HG02678 (cell line): ENCODE measurements around the gene UBAC1.
A peak's percentile ranks its signal among the peaks of the same experiment; 100 is the strongest.
"Not testable (repeated sequence)": the region's sequence is repeated elsewhere in the genome, so short reads cannot be mapped to it uniquely, and the experiment has no call there.

ENCODE experiments used
- ATAC-seq: cut with Tn5 transposase; IDR thresholded peaks from one replicate; pipeline ENCODE4 v1.9.1; 2021; ENCODE audit warnings: mild to moderate bottlenecking, moderate library complexity; ENCODE audit not compliant: unreplicated experiment

Gene UBAC1

DNA sequence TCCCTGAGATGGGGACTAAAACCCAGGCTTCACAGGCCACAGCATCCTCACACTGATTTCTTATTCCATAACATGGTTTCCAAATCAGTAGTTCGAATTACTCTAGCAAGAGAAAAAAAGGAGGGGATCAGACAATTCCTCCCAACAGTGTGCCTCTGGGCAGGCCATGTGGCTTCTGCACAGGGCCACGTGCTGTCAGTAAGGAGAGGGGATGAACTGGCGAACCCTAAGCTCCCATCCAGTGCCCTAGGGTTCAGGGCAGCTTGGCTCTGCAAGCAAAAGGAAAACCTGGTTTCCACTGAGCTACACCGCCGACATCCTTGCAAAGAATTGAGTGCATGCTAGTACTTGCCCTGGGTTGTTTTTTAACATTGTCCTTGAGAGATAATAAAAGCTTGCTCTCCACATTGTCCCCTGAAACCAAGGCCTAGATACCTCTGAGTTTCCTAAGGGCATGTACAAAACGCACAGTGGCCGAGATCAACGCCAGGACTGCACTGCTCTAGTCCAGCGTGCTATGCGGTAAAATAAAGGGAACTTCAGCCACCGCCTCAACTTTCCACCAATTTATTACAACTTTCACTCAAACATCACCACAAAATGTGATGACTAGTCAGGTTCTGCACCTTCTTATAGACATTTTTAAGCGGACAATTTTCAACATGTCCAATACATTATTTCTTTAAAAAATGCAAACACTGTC lies 58.4 kb downstream of the UBAC1 start:
- no peak for ATAC-seq

DNA sequence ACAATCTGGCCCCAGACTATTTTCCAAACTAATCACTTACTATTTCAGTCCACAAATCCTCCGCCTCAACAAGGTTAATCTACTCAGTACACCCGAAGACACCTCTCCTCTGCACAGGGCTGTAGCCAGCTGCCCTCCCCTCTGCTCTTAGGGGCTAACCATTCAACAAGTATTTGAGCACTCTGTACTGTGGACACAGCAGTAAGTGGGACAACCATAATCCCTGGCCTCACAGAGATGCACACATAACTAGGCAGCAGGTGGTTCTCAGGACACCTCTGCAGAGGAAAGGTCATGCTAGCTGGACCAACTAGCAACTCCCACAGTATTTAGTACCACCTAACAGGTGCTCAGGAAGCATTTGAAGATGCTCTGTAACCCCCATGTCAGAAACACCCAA lies 59.3 kb downstream of the UBAC1 start:
- no peak for ATAC-seq

DNA sequence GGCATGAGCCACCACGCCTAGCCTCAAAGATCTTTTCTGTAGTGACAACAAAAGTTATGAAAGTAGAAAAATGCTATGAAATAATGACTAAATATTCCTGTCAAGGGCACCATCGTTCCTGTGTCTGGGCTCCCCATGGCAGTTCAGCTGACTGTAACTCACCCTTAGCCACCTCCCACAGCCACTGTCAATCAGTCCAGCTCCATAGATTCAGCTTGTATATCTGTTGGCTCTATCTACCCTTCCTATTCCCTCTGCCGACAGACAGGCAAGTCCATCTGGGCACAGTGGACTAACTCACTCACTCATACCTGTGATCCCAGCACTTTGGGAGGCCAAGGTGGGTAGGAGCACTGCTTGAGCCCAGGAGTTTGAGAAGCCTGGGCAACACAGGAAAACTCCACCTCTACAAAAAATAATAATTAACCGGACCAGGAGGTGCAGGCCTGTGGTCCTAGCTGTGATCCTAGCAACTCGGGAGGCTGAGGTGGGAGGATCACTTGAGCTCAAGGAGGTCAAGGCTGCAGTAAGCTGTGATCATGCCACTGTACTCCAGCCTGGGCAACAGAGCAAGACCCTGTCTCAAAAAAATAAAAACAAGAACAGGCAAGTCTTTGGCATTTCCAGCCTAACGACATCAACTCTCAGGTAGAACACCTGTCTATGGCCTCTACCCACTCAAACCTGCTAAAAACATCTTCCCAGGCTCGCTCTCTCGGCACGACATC lies 60.0 kb downstream of the UBAC1 start:
- no peak for ATAC-seq

DNA sequence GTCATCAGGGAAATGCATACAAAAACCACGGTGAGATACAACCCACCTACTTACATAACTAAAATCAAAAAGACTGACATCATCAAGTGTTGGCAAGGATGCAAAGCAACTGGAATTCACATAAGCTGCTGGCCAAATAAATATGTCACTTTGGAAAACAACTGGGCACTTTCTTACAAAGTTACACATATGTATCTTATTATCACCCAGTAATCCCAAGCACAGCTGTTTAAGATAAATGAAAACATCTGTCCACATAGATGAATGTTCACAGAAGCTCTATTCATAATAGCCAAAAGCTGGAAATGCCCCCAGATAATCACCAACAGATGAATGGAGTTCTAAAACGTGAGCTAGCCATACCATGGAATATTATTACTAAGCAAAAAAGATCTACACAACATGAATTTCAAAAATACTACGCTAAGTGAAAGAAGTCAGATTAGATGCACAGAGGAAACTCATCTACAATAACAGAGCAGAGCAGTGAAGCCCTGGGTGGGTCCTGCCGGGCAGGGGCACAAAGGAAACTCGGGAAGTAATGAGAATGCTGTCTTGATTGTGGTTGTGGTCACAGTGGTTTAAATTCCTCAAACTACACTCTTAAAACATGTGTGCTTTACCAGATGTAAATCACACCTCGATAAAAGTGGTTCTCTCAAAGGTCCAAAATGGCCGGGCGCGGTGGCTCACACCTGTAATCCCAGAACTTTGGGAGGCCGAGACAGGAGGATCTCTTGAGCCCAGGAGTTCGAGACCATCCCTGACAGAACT lies 62.4 kb downstream of the UBAC1 start:
- no peak for ATAC-seq

DNA sequence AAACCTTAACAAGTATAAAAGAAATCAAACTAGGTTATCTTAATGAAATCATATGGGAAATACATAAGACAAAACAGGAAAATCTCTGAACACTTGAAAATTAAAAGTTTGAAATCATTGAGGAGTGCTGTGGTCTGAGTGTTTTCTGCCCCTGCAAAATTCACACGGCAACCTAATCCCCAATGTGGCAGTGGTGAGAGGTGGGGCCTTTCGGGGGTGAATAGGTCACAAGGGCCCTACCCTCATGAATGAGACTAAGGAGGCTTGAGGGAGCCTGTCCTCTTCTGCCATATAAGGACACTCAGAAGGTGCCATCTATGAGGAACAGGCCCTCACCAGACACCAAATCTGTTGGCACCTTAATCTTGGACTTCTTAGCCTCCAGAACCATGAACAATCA lies 64.5 kb downstream of the UBAC1 start:
- no peak for ATAC-seq

DNA sequence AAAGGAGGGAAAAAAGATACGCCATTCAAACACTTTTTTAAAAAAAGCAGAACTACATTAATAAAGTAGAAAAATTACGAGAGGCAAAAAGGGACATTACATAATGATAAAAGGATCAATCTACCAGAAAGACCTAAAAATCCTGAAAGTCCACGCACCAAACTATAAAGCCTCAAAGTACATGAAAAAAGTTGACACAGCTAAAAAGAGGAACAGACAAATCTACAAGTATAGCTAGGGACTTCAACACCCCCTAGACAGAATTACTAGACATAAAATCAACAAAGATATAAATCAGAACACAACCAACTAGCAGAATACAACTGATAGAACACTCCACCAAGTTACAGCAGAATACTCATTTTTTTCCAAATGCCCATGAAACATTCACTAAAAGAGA lies 65.0 kb downstream of the UBAC1 start:
- ATAC-seq = no peak

DNA sequence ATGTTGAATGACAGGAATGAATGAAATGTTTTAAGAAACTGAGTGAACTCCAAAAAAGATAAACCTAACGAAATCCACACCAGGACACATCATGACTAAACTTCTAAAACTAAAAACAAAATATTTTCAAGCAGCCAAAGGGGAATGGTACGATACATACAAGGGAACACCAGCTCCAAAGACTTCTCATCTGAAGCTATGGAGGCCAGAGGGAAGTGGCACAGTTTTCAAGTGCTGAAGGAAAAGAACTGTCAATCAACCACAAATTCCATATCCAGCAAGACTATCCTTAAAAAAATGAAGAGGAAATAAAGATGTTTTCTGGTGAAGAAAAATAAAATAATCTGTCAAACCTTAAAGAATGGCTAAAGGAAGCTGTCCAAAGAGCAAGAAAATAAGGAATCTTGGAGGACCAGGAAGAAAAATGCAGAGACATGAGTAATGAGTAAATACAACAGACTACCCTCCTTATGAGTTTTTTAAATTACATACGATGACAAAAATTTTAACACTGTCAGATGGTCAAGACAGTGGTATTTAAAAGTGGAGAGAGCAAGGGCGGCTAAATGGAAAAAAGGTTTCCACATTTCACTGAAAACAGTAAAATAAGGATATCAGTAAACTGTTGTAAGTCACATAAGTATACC lies 65.8 kb downstream of the UBAC1 start:
- ATAC-seq = no peak

DNA sequence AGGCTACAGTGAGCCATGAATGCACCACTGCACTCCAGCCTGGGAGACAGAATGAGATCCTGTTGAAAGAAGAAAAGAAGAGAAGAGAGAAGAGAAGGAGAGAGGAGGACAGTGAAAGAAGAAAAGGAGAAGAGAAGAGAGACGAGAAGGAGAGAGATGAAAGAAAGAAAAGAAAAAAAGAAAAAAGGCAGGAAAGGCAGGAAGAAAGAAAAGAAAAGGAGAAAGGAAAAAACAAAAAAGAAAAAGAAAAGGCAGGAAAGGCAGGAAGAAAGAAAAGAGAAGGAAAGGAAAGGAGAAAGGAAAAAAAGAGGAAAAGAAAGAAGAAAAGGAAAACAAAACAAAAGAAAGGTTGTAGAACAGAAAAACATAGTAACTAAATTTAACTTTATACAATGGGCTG lies 68.1 kb downstream of the UBAC1 start:
- ATAC-seq = no peak

DNA sequence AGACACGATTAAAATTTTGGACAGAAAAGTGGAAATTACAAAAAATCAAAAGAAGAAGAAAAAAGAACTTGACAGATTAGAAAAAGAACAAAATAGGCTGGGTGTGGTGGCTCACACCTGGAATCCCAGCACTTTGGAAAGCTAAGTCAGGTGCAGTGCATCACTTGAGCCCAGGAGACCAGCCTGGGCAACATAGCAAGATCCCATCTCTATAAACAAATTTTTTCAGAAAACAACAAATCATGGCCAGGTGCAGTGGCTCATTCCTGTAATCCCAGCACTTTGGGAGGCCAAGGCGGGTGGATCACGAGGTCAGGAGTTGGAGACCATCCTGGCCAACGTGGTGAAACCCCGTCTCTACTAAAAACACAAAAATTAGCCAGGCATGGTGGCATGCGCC lies 68.8 kb downstream of the UBAC1 start:
- not testable (repeated sequence) for ATAC-seq

DNA sequence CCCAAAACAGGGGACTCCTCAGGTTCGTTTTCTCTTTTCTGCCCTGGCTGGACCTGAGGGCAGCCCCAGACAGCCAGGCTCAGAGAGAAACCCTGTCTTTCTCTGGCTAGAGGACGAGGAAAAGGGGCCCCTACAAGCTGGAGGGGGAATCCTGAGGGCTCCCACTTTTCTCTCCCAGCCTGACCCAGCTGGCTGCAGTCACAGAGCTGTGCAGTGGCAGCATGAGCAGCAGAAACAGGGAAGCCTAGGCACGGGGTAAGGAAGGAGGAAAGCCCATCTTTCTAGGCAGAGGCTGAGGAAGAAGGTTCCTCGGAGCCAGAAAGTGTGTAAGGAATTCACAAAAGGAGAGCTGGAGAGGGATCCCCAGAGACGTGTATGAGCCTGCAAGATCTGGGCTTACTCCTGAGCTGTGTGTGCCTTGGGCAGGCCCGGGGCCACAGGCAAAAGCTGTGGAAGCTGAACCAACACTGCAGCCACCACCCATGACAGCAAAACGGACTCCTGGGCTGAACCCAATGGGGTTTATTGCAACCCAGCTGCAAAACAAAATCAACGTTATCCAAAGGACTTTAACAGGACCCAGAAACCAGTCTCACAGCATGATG lies 70.0 kb downstream of the UBAC1 start:
- no peak for ATAC-seq

DNA sequence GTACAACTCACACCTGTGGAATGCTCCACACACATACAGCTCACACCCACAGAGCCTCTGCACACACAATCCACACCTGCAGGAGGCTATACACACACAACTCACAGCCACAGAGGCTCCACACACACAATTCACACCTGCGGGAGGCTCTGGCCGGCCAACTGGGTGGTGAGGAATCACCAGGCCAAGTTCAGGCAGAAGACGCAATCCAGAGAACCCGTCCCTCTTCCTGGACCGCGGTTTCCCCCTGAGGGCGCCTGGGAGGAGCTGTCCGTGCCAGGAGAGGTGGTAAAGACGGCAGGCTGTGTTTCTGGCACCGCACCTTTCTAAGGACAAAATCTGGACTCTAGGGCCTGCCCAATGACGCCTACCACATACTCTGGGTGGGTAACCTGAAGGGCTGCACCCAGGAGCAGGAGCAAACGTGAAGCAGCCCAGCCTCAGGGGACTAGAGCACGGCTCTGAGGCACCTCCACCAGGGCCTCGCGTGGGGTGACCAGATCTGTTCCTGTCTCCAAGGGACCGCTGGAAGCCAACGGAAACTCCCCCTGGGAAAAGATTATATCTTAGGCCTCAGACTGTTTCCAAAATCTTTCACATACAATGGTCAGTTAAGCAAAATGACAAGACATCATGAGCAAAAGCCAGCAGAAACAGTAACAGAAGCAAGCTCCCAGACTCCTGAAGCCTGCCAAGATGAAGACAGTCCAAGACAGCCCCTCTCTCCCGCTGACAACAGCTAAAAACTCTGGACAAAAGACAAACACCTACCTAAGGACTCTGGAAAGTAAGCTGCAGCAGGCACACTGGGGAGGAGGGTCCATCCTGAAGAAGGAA lies 70.8 kb downstream of the UBAC1 start:
- no peak for ATAC-seq

DNA sequence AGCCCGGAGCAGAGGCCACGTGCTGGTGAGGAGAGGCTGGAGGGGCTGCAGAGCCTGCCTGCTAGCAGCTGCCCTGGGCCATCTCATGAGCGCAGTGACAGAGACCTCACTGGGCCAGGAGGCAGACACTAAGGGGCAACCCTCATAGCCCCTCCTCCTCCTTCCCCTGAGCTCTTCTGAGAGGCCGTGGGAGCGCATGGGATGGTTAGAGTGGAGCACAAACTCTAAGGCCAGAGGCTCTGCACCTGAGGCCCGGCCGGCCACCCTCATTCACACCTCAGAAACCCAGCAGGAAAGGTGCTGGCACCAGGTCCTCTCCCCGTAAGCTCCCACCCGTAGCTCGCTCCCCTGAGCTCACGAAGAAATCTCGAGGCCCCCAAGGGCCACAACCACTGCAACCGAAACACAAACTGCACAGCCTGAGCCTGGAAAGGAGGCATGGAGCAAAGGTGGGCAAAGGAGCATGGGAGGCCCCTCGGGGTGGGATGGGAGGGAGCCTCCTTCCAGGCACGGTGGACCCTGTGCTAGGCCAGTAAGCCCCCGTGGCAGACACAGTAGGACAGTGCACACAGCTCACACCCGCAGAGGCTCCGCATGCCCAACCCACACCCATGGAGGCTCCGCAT lies 71.5 kb downstream of the UBAC1 start:
- ATAC-seq = no peak

DNA sequence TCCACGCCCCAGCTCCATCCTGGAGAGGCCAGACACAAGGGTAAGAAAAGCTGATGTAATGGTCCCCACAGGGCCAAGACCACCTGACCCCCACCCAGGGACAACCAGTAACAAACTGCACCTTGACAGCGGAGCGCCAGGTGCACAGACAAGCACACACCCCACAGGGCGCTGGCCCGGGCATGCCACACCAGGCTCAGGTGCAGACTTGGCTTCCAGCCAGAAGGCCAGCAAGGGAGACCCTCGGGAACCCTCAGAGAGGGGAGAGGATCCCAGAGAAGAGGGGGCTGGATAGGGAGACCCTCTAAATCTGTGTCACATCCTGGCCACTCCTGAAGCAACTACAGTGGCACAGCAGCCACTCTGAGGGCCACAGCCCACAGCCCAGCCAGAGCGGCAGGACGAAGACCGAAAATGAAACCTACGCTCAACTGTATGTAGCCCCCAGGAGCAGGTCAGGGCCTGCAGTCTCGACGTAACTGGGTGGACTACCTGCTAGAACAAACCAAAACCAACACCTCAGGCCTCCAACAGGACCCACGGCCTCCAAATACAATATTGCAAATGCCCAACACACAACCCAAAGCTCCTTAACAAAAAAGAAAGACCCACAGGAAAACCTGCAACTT lies 72.3 kb downstream of the UBAC1 start:
- no peak for ATAC-seq

DNA sequence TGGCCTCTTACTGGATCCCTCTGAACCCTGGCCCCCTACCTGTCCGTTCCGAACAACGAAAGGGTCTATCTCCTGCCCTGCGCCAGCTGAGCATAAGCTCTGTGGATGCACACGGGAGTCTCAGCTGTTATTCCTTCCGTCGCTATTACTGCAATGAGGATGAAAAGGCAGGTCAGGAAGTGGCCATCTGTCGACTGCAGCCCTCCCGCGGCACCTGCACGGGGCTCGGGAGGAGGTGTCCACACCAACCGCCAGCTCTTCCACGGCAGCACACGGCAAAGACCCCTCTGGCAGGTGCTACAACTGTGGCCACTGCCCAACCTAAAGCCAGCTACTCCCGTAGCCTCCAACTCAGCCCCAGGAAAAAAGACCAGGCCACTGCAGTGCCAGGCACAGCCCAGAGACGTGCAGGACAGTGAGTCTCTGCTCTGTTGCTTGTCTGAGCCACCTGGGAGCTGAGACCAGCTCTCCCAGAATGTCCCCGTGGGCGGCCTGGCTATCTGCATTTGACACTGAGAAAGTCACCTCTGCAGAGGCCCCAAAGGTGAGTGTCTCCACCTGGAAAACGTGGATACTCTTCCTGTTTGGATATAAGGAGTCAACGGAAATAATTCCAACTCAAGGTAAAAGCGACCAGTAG lies 72.9 kb downstream of the UBAC1 start:
- ATAC-seq = no peak

DNA sequence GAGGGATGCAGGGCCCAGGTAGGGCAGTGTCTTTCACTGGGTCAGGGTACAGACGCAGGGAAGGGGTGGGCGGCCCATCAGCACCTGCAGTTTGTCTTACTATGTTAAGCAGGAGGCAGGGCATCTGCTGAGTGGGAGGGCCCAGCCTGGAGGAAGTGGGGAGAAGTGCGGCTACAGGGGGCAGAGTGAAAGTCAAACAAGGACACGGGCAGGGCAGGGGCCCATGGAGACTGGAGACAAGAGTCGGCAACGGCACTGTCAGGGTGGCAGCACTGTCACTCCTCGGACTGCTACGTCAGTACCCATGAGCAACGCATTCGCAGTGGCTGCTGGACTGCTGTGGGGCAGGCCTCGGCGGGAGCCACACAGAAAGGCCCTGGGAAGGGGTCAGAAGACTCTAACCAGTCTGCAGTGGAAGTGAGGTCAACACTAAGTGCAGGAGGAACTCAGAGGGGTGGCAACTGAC lies 73.6 kb downstream of the UBAC1 start:
- ATAC-seq = peak; percentile 69

DNA sequence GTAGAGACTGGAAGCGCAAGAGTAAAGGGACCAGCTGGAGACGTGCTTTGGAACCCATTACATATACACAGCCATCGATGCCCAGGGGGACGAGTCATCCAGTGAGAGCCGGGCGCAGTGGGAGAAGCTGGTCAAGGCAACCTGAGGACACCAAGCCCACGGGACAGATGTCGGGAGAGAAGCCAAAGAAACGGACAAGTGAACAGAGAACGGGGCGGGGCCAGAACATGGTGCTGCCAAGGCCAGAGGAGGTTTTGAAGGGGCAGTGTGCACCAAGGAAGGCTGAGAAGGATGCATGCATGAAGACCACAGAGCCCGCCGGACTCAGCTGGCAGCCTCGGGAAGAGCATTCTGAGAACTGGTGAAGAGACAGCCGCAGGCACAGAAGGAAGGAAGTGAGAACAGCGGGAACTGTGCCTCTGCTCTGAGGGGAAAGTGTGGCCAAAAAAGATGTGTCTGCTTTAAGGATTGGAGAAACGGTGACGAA lies 74.1 kb downstream of the UBAC1 start:
- peak; percentile 17 for ATAC-seq

DNA sequence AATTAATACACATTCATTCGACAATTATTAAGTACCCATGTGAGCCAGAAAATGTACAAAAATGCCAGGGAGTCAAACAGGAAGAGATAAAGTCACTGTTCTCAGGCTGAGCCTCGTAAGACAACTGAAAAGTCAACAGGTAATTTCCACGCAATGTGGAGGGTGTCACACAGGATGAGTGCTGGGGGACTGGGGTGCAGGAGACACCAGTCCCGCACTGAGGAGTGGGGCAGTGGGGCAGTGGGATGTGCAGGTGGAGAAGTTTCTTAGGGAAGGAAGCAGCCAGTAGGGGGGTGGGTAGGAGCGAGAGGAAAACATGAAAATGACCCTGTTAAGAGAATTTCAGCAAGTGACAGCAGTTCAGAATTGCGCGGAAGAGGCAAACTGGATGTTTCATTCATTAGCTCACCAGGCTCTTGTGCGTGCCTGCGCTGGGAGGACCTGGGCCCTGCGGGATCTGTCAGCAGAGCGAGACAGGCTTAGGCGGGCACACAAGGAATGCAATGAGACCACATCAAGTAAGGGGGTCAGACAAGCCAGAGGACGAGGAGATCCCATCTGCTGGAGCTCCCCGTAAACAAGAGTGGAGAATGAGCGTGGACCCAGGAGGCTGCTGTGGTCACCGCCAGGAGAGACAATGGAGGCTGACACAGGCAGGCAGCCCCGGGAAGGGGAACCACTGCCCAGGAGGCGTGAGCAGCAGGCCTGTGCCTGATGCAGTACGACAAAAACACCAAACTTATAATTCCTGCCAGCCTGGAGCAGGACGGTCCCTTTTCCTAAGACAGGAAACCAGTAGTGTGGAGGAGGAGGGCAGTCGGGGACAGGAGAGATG lies 74.8 kb downstream of the UBAC1 start:
- ATAC-seq = no peak
